GM12891 (cell line): ENCODE results near the gene PNPT1.

Experiments
- POLR2A ChIP-seq: IDR thresholded peaks from 2 replicates; pipeline ENCODE4 v1.6.1; 2011; ENCODE audit warnings: low read depth, low read length, control low read depth
- POLR2AphosphoS5 ChIP-seq: IDR thresholded peaks from 2 replicates; pipeline ENCODE4 v1.6.1; 2011; ENCODE audit warnings: low read depth, low read length, control low read depth
- TAF1 ChIP-seq: IDR thresholded peaks from 2 replicates; pipeline ENCODE4 v1.6.1; 2011; ENCODE audit warnings: low read depth, low read length, control low read depth

GRCh38 chr2:55742996-55743395 lies 49.4 kb upstream of the PNPT1 start:
- TF ChIP-seq POLR2AphosphoS5 (no peak), POLR2A (no peak), TAF1 (no peak)
